Measurements from ENCODE around the gene DFFB.

- no peak for TF ChIP-seq CTCF (conservative IDR thresholded peaks at IDR 0.05)
- TF ChIP-seq ZFX (IDR thresholded peaks at IDR 0.05): no peak
Observed at GRCh38 chr1:3880429-3881192, 23.3 kb downstream of the DFFB start.

All from C4-2B (cell line).